22Rv1 (cell line): ENCODE results near the gene COPZ1.

ENCODE experiments used
- CTCF ChIP-seq: fragments of 450-650 bp; IDR thresholded peaks from 2 replicates; pipeline ENCODE4 v1.5.1; 2017; ENCODE audit warnings: mild to moderate bottlenecking
- ZFX ChIP-seq: fragments of 450-650 bp; IDR thresholded peaks from 2 replicates; pipeline ENCODE4 v1.6.1; 2017; ENCODE audit warnings: antibody characterized with exemption, borderline replicate concordance

DNA sequence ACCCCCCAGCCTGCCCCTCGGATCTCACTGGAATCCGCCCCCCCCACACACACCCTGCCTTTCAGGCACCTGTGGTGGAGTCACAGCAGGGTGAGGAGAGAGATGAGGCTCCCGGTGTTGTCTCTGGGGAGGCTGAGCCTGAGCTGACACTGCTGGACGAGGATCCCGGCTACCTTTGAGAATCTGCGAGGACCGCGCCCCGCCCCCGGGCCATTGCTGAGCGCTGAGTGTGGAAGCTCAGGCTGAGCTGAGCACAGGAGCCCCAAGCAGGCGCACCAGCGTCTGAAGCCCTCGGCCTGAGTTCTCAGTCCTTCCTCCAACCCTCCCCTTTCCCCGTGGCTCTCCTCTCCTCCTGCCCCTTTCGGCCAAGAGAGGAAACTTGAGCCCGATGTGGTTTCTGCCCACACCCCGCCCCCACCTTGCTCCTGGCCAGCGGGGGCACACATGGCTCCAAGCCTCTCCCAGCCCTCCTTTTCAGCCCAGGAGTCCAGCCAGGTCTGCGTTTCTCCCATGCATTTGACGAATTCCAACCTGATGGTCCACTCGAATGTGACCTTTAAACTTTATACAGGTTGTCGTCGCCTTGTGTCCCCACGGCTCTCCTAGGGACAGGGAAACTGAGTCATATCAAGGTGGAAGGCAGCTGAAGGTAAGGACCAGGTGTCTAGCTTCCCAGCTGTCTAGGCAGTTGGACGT, 24.1 kb upstream of the COPZ1 start, which contains the start of gene NFE2:
- TF ChIP-seq CTCF (no peak; the same call in 1 of the 2 replicates), ZFX (no peak)
